DMS79 (cell line): ENCODE results near the gene SOX9.

Source experiments
- DNase-seq: peaks from one replicate; lab custom pipeline; 2025; lab: John Stamatoyannopoulos, UW

Gene SOX9

DNA sequence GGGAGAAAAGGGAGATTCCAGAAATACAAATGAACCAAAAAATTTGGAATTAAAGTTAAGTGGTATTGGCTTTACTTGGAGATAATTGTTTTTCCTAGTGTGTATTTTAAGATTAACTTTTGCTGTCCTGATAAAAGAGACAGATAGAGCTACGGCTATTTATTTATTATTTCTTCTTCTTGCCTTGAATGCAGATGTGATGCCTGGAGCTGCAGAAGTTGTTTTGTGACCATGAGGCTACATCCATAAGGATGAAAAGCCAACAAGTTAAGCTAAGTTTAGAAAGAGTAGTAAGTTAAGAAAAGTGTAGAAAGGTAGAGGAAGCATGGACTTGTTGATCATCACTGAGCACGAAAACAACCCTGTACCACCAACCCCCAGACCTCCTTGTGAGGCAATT is 41.7 kb downstream of the SOX9 start:
- no peak for DNase-seq

DNA sequence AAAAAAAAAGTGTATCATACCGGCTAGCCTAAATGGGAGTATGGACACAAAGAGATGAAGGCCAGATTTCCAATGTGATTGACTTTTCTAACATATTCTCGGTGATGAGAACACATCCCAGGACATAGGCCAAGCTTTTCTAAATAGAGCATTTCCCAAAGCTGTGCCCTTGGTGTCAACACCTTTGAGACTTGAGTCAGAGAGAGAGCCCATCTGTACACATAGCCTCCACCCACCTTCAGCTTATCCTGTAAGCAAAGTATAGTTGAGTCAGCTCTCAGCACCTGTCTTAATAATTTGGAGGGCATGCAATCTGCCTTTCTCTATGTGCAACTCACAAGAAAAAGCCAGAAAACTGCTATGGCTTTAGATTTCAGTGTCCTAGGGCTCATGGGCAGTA is 42.7 kb downstream of the SOX9 start:
- no peak for DNase-seq

DNA sequence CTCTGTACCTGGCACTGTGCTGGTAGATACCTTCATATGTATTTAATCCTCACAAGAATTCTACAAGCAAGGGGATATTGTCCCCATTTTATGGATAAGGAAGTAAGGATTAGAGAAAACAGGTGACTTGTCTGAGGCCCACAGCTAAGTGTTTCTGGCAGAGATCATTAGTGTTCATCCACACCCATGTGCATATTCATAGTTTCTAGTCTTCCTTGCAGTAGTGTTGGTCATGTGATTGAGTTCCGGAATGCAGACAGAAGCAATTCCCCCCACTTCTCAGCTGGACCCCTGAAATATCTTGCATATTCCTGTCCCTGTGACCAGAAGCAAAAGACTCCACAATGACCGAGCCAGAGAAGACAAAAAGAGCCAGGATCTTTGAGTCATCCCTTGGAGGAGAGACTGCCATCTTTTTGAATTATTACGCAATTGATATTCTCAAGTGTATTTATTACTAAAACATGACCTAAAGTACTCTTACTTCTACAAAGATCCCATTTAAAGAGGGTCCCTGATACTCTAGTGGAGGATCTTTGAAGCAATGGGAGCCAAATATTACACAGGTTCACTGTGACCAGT is 43.4 kb downstream of the SOX9 start:
- no peak for DNase-seq

DNA sequence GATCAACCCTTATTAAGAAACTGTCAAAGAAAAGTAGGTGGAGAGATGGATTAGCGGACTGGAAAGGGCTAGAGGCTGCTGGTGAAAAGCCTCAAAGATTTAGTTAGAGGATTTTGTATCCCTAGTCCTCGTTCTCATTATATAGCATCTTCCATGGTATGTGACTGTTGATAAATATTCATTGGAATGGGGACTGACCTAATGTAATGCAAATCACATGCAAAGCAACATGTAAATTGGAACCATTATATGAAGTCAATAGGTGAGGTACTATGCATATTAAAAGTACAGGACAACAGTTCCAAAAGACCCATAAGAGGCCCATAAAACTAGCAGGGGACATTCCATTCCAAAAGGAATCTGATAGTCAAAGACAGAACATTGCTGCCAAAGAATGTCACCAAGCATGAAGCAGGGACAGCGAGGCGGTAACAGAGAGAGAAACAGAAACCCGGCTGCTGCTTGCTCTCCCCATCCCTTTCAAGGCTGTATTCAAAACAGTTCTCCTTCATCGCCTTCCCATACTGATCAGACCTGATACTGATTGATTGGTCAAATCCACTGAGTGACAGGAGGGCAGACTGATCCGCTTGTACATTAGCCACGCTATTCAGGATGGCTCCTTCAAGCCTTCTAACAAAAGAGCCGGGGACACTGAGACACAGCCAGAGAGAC is 44.5 kb downstream of the SOX9 start:
- no peak for DNase-seq

DNA sequence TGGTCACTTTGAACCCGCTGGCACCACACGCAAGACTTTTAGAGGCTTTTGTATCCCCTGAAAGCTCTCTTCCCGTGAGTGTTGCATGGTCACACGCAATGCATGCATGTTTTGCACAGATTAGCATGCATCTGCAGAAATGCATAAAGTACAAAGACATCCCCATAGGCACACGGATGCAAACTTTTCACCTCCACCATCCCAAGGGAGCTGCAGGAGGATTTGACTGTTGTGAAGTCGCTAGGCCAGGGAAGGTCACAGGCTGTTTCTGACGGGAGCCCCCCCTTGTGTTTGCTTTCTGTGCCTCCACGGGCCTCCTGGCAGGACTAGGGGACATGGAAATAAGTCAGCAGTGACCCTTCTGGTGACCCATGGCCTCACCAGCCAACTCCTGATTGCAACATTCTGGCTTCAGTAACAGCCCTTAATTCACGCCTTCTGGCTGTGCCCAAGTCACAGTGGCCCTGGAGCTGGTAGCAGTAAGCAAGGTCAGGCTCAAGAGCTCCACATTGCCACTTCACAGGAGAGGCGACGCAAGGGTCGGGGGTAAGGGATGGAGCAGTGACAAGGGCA is 45.1 kb downstream of the SOX9 start:
- no peak for DNase-seq

DNA sequence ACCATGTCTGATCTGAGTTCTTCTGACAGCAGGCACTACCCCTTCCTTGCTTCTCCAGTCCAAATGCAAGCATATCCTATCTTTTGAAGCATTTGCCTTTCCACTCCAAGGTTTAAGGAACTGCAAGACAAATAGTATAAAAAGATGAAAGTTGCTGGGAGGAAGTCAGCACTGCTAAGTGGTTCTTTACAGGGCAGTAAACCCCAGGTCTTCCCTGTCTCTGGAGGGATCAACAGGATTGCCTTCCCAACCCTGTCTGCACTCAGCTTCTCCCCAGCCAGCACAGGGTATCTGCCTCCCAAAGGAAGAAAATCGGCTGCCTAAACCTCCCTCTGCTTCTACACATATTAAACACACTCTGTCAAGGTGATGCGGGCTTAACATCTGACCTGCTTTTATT is 46.8 kb downstream of the SOX9 start:
- no peak for DNase-seq

DNA sequence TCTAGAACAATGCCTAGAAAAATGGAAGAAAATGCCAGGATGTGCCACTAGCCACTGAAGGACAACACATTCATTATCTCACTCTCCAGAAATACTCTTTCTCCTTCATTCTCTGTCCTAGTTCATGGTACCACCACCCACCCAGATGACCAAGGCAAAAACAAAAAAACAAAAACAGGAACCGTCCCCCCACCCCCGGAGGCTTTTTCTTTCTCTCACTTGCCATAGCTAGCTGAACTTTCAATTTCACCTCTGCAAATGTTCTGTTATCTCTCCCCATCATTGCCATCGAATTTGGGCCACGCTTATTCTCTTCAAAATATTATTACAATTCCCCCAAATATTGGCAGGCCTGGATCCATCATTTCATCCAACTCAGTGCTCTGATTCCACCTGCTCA is 49.0 kb downstream of the SOX9 start:
- no peak for DNase-seq

DNA sequence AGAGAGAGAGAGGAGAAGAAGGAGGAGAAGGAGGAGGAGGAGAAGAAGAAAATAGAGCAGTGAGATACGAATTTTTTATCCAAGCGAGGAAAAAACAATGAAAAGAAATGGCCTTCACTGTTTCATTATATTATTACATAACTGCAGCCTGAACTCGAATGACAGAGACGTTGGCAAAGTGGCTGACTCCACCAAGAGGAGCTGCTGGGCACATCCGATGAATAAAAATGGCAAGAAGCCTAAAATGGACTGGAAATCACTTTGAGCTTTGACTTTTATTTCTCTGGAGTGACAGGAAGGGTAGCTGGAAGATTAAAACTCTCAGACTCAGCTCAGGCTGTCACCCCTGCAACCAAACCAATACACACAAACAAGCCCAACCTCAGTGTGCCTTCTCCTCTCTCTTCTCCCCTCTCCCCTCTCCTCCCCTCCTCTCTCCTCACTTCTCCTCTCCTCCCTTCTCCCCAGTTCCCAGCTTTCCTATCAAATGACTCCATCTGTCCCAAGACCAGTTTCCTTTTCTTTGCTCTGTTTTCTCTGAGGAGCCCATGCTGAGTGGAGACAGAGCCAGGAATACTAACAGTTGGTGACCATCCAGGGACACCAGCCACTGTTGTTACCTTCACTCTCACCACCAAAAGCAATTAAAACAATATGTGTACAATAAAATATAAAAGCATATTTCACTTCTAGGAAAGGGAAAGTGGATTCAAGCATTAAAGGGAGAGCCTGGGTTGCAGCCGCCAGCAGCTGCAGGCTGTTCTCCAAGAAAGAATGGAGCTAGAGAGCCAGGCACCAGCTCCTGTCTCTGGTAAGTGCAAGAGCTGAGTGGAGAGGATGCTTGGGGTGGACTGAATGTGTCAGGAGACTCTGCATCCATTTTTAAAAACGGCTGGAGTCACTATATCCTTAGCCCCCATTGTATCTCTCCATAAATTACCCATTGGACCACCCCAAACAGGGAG is 51.2 kb downstream of the SOX9 start:
- no peak for DNase-seq

DNA sequence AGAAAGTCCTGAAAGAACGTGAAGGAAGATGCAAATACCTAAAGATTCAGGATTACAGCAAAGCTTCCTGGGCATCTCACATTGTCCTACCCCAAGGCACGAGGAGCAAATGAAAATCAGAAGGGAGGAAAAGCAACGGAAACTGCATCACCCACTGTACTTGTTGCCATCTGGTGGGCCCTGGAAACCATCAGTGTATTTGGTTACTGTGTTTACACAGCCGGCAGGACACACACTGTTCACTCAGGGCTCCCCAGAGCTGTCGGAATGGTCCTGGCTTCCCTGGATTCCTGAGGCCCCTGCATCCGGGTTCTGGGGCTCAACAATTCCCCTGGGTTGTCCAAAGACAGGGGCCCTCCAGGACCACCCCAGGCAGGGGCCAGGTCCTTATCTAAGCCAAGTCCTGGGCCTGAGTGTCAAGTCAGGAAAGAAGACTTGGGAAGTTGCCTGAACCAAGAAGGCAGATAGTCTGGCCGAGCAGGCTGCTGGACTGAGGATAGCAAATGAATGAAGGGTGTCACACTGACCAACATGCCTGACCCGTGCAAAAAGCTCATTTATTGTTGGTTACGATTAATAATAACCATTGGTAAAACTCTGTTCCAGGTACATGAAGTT is 52.8 kb downstream of the SOX9 start:
- DNase-seq, result no peak

DNA sequence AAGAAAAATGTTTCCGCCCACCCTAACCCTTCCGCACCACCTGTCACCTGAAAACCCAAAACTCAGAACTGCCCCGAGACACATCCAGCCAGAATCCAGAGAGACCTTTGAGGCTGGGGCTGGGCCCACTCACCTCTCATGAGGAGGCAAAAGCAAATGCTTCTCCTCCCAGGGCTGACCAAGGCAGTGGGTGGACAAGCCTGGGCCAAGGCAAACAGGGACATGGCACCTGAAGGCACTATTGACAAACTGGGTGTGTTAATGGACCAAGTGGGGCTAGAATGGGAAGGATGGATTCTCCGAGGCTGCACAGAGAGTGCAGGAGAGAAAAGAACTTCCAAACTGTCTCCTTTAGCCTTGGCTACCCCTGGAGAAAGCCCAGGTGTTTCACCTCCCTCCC is 54.4 kb downstream of the SOX9 start:
- no peak for DNase-seq
